Left ventricle myocardium inferior (tissue), 1 donor: ENCODE measurements around the gene ZNF775. TPM values are rescaled to one million over a fixed set of nuclear protein-coding genes. Genes with fewer than 3 reads are reported as not detected.

Experiments used
- DNase-seq: peaks from one replicate; pipeline ENCODE4 v3.0.0-alpha.2; 2020
- H3K27ac ChIP-seq: fragments of 200-600 bp; replicated peaks from 2 replicates; pipeline ENCODE4 v1.8.0; 2021
- H3K27me3 ChIP-seq: fragments of 200-600 bp; 2 replicates; pipeline ENCODE4 v1.8.0; 2021; ENCODE audit warnings: low read depth
- H3K36me3 ChIP-seq: fragments of 200-600 bp; 2 replicates; pipeline ENCODE4 v1.8.0; 2021
- H3K4me1 ChIP-seq: fragments of 200-600 bp; 2 replicates; pipeline ENCODE4 v1.8.0; 2021
- H3K4me3 ChIP-seq: fragments of 200-600 bp; 2 replicates; pipeline ENCODE4 v1.8.0; 2021; ENCODE audit warnings: mild to moderate bottlenecking, moderate library complexity
- H3K9me3 ChIP-seq: fragments of 200-600 bp; replicated peaks from 2 replicates; pipeline ENCODE4 v1.8.0; 2021
- CTCF ChIP-seq: fragments of 200-600 bp; IDR thresholded peaks from 2 replicates; pipeline ENCODE4 v1.8.0; 2021; ENCODE audit warnings: antibody characterized with exemption, mild to moderate bottlenecking, borderline replicate concordance
- intact Hi-C: fragments of 100-400 bp; cut with micrococcal nuclease; formaldehyde crosslinking; loops from one replicate; pipeline ENCODE4 v1.11.0; 2022
- total RNA-seq: library from RNA; stranded (reverse); fragmentation: NEBNext Ultra II Directional; extraction: Animal tissue kit (Norgen Biotek cat#: 25700); gene quantifications from one replicate; pipeline ENCODE4 v1.2.1, GENCODE V29; 2021
- donor health status: DM: no; HTN: yes; CAD: no; lungs with severe emphysema.

ZNF775 gene
- total RNA-seq, 1 donor from 2014 or later, result 3.1 TPM

DNA sequence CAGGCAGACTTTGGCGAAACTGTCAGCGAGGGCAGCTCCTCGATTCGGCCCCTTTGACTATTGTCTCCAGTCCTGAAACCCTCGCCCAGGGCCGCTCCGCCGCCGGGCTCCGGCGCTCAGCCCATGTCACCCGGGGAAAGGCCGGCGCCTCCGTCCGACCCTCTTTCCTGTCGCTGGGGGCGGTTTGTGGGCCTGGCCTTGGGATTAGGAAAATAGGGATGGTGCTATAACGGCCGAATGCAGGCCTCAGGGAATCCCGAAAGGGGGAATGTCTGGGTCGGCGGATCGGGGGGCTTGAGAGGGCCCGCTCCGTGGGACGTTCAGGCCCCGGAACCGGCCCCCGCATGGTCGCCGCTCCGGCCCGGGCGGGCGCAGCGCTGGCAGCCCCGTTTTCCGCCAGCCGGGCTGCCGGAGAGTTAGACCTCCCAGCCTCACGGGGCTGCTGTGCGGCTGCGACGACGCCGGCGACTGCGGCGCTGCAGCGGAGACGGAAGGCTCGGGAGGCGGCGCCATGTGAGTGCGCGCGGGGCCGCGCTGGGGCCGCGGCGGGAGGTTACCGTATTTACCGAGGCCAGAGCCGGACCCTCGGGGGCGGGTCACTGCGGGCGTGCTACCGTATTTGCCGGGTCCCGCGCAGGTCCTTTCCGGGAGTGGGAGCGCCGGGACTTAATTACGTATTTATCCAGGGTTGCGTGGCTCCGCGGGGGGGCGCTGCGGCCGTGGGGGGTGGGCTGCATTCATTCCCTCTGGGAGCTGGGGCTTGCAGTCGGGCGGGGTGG is 25.9 kb downstream of the ZNF775 start:
- intact Hi-C loops, result no loop called here
- peak; percentile 92 for DNase-seq

GRCh38 chr7:150405584-150406311 is 26.6 kb downstream of the ZNF775 start:
- Histone ChIP-seq H3K27ac (peak overlapping the region; percentile 99), H3K36me3 (peaks cover 7% of the 10 kb centered on the region), H3K27me3 (no peaks in the 10 kb centered on the region), H3K9me3 (no peaks in the 10 kb centered on the region), H3K4me3 (peak overlapping the region; percentile 93), H3K4me1 (peaks cover 37% of the 10 kb centered on the region)
- intact Hi-C loops, result no loop called here
- DNase-seq, result no peak
- TF ChIP-seq CTCF, result no peak

More for the DNA sequence above, 25.9 kb downstream of the ZNF775 start:
- Histone ChIP-seq H3K4me1 (peaks cover 37% of the 10 kb centered on the region), H3K27ac (peak overlapping the region; percentile 99), H3K9me3 (no peaks in the 10 kb centered on the region), H3K36me3 (no peaks in the 10 kb centered on the region), H3K27me3 (no peaks in the 10 kb centered on the region), H3K4me3 (peak overlapping the region; percentile 93)
- TF ChIP-seq CTCF, result peak; percentile 11

DNA sequence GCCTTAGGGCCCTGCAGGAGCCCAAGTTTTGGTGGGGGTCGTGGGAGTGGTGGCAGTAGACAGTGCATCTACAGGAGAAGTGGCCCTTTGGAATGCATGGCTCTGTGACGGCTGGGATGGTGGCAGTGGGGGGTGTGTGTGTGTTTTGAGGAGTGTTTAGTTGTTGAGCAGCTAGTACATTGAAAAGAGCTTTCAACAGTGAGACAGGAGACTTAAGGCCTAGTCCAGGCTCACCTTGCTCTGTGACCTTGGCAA is 27.1 kb downstream of the ZNF775 start:
- intact Hi-C loops, result no loop called here
- no peak for TF ChIP-seq CTCF

DNA sequence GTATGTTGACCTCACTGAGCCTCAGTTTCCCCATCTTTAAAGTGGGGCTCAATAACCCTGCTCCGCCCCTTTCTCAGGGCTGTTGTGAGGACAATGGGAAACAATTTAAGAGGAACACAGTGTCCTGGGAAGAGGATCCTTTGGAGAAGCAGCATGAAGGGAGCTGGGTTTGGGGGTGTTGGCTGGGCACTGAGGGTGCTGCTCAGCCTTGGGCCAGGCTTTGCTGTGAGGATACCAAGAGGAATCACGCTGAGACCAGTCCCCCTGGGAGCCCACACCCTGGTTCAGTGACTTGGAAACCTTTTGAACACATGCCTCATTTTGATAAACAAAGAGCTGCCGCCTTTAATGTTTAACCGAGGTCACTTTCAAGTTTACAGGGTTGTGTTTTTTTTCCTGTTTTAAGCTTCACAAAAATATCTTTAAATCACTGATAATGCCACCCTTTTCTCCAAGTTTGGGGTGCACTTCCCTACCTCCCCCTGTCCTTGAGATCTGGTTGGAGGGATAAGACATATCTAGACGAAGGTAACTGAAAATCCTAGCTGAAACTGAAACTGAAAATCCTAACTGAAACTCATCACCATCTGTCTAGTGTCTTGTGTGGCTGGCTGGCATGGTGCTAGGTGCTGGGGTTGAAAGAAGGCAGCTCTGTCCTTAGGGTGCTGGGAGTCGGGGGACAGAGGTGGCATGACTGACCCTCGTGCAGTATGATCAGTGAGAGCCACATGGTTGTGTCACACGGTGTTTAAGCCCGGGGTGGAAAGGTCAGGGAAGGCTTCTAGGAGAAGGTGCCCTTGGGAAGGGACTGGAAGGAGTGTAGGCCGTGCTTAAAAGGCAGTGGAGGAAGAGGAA is 27.7 kb downstream of the ZNF775 start:
- Histone ChIP-seq H3K4me3 (peak overlapping the region; percentile 93), H3K36me3 (peaks cover 9% of the 10 kb centered on the region), H3K9me3 (no peaks in the 10 kb centered on the region), H3K27me3 (no peaks in the 10 kb centered on the region), H3K27ac (peak overlapping the region; percentile 99), H3K4me1 (peaks cover 37% of the 10 kb centered on the region)
- no peak for TF ChIP-seq CTCF
- no peak for DNase-seq
- intact Hi-C loops, result no loop called here

More for the DNA sequence above, 27.1 kb downstream of the ZNF775 start:
- no peaks in the 10 kb centered on the region for H3K27me3 ChIP-seq
- H3K36me3 ChIP-seq, result peaks cover 9% of the 10 kb centered on the region
- no peak for DNase-seq
- peak overlapping the region; percentile 93 for H3K4me3 ChIP-seq
- H3K4me1 ChIP-seq, result peaks cover 37% of the 10 kb centered on the region
- no peaks in the 10 kb centered on the region for H3K9me3 ChIP-seq
- peak overlapping the region; percentile 99 for H3K27ac ChIP-seq

DNA sequence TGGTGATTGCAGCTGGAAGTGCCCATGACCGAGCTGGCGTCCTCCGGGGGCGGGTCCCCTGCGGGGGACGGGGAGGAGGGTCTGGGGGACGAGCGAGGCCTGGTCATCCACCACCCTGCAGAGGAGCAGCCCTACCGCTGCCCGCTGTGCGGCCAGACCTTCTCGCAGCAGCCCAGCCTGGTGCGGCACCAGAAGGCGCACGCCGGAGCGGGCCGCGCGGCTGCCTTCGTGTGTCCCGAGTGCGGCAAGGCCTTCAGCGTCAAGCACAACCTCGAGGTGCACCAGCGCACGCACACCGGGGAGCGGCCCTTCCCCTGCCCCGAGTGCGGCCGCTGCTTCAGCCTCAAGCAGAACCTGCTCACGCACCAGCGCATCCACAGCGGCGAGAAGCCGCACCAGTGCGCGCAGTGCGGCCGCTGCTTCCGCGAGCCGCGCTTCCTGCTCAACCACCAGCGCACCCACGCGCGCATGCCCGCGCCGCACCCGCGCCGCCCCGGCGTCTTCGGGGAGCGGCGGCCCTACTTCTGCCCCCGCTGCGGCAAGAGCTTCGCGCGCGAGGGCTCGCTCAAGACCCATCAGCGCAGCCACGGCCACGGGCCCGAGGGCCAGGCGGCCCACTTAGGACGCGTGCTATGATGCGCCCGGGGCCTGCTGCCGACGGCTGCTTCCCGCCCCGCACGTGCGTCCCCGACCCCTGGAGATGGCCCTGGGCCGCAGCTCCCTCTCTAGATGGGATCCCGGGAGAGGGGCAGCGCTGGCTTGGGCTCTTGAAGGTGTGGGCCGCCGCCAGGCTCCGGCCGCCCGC is 28.7 kb downstream of the ZNF775 start:
- Histone ChIP-seq H3K27me3 (no peaks in the 10 kb centered on the region), H3K4me1 (peaks cover 37% of the 10 kb centered on the region), H3K4me3 (no peak overlapping the region), H3K27ac (peak overlapping the region; percentile 99), H3K36me3 (peaks cover 9% of the 10 kb centered on the region), H3K9me3 (no peaks in the 10 kb centered on the region)
- intact Hi-C loops, result no loop called here
- no peak for TF ChIP-seq CTCF
- no peak for DNase-seq
